Tongue (tissue), 2 donors: Measurements from ENCODE around the gene NUP98. TPM values are rescaled to one million over a fixed set of nuclear protein-coding genes. Genes with fewer than 3 reads are reported as not detected.
"Not testable (repeated sequence)": the region's sequence is repeated elsewhere in the genome, so short reads cannot be mapped to it uniquely, and the experiment has no call there.

Experiments used
- DNase-seq: peaks from one replicate; pipeline ENCODE4 v3.0.0-alpha.2; 2015
- total RNA-seq: library from RNA; depleted of rRNA; stranded (reverse); fragments of >200 nt; gene quantifications from one replicate; pipeline ENCODE4 v1.2.3, GENCODE V29; 2014

The NUP98 gene
- total RNA-seq, 1 donor from 2014 or later: 138 TPM

DNA sequence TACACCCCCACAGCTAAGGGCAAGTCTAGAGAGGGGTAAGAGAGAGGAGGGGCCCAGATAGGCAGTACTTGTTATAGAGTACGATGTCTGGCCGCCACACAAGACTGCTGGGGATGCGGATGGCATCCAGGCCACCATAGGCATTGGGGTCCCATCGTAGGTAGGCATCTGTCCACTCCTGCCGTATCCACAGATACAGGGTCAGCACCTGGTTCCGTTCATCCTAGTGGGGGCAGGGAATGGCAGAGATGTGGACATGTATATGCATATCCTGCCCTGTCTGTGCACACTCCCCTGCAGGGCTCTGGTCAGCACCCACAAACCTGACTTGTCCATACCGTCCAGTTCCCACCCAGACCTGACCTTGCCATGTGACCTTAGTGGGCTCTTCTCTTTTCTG is 128.2 kb downstream of the NUP98 start:
- no peak for DNase-seq

DNA sequence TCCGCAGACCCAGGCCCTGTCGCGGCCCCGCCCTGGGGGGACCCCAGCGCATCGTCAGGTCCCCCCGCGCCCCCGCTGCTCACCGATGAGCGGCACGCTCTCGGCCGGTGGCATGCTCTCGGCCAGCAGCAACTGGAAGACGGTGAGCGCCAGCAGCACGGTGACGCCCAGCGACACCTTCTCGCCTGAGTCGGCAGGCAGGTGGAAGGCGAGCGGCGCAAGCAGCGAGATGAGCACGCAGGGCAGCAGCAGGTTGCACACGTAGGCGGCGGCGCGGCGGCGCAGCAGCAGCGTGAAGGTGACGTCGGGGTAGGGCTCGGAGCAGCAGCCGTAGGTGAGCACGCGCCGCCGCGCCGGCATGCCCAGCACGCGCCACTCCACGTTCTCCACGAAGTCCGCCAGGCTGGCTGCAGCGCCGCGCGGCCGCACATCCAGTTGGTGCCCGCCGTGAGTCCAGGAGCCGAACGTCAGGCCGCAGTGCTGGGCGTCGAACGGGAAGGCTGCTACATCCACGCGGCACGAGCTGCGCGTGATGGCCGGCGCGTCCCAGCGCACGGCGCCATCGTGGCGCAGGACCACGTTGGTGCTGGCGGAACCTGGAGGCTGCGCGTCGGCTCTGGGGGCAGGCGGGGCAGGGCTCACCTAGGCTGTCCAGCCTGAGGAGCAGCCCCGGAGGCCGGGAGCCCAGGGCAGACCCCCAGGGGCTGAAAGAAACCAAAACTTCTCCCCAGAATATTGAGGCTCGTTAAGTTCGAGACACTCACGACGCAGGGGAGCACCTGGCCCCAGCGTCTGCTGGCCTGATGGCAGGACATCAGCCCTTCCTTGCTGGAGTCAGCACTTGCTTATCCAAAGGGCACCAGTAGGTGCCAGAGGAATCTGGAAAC is 130.0 kb downstream of the NUP98 start:
- no peak for DNase-seq

DNA sequence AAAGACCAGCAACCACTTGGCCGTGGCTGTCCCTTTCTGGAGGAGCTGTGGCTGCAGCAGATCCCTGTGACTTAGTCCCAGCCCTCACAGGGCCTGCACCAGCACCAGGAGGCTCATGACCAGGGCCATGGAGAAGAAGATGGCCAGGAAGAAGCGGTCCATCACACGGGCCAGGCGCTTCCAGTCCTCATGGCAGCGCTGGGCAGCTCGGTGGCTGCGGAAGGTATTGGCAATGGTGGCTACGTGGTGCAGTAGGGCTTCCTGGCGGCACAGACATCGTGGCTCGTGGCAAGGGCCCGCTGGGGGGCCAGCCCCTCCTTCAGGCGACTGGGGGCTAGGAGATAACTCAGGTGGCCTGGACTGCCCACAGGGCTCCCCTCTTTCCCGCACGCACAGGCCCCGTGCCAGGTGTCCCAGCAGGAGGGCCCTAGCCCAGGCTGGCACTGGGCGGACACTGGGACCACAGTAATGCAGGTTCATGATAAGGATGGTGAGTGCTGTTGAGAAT is 131.3 kb downstream of the NUP98 start:
- DNase-seq: no peak

DNA sequence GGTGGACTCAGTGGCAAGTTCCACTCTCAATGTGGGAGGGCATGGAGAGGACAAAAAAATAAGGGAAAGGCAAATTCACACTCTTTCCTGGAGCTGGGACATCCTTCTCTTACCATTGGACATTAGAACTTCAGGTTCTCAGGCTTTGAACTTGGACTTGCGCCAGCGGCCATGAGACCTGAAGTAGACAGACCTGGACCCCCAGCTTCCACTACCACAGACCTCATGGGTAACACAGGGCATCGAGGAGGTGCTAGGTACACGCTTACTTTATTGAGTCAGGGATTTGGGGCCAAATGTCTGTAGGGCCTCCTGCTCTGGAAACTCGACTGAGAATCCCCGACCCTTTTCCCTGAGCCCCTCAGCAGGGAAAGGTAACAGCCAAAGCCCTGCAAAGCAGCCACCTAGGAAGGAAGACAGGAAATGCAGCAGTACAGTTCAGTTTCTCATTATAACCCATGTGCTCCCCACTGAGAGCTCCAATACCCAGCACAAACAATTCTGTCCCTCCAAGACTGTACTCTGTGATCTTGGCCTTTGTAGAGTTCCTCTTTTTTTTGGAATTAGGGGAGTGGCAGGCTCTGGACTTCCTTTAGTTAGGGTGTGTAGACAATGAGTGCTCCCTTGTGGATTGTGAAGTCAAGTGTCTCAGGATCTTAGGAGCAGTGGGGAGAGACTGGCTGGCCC is 131.9 kb downstream of the NUP98 start:
- DNase-seq: no peak

DNA sequence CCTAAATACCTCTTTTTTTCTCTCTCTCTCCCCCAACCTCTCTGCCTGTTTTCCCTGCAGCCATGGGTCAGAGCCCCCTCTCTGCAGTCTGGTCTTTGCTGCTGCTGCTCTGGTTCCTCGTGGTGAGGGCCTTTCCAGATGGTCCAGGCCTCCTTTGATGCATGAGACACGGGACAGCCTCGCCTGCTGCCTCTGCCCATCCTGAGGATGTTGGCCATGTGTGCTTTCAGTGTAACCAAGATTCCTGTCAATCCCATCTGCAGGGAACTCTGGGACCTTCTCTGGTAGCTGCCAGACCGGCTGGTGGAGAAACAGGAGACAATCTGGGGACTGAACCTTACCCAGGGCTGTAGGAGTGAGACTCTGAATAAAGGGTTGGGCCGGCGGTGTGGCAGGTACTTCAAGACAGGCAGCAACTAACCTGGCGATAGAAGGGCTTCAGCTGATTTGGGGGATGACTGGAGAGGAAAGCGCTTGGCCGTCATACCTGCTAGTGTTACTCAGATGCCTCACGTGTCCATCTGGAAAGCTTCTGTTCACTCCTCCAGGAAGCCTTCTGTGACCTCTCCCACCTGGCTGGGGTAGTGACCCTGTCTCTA is 133.2 kb downstream of the NUP98 start:
- no peak for DNase-seq

DNA sequence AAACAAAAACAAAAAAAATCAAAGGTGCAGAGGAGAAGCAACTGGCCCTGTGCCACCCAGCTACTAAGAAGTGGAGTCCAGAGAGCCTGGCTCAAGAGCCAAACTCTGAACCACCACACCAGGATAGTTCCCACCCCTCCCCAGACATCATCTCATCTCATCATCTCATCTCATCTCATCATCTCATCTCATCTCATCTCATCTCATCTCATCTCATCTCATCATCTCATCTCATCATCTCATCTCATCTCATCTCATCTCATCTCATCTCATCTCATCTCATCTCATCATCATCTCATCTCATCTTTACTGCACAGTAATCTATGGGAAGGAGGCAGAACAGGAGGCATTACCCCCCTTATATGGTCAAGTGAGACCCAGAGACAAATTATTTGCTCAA is 134.5 kb downstream of the NUP98 start:
- DNase-seq: no peak

DNA sequence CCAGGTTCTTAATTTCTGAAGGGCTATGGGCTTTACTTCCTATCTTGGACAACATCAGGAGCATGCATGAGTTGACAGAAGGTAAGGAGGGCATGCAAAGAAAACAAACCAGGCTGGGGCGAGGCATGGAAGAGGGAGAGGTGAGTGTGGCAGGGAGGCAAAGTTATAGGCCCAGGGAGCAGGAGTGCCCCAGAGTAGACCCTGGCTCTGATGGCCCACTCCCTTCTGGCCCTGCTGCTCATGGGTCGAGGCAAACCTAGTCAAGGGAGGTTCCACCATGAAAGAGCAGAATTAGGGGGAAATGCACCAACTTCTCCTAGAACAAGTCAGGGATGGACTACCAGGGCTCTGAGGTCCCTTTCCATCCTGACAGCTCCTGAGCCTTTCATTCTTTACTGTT is 136.4 kb downstream of the NUP98 start:
- no peak for DNase-seq

DNA sequence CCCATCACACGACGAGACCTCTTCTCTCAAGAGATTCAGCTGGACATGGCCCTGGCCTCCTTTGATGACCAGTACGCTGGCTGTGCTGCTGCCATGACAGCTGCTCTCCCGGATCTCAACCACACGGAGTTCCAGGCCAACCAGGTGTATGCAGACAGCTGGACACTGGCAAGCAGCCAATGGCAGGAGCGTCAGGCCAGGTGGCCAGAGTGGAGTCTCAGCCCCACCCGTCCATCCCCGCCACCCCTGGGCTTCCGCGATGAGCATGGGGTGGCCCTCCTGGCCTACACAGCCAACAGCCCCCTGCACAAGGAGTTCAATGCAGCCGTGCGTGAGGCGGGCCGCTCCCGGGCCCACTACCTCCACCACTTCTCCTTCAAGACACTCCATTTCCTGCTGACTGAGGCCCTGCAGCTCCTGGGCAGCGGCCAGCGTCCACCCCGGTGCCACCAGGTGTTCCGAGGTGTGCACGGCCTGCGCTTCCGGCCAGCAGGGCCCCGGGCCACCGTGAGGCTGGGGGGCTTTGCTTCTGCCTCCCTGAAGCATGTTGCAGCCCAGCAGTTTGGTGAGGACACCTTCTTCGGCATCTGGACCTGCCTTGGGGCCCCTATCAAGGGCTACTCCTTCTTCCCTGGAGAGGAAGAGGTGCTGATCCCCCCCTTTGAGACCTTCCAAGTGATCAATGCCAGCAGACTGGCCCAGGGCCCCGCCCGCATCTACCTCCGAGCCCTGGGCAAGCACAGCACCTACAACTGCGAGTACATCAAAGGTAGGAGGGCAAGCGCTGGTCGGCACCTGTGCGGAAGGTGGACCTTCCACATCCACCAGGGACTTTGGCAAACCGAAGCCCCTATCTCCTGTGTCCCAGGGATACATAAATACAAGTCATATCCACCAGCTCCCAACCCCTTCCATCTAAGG is 137.5 kb downstream of the NUP98 start:
- DNase-seq: no peak

DNA sequence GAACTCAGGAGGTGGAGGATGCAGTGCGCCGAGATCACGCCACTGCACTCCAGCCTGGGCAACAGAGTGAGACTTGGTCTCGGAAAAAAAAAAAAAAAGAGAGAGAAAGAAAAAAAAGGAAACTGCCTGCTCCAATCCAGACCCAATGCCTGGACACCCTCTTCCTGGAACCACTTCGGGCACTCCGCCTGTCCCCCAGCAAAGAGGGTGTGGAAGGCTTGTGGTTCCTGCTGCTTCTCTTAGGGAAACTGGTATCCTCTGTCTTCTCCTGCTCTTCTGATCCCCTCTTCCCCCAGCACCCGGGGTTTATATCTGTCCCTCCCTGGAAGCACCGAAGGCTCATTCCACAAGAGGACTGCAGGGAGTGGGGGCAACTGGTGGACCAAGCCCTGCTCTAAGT is 139.1 kb downstream of the NUP98 start:
- DNase-seq: no peak

DNA sequence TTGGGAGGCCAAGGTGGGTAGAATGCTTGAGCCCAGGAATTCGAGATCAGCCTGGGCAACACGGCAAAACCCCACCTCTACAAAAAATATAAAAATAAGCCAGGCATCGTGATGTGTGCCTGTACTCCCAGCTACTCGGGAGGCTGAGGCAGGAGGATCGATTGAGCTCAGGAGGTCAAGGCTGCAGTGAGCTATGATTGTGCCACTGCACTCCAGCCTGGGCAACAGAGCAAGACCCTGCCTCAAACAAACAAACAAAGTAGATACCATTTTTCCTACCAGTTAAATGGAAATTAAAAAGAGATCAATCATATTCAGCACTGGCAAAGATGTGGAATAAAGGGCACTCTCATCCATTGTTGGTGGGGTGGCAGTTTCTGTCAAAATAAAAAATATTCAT is 140.0 kb downstream of the NUP98 start:
- DNase-seq: not testable (repeated sequence)

DNA sequence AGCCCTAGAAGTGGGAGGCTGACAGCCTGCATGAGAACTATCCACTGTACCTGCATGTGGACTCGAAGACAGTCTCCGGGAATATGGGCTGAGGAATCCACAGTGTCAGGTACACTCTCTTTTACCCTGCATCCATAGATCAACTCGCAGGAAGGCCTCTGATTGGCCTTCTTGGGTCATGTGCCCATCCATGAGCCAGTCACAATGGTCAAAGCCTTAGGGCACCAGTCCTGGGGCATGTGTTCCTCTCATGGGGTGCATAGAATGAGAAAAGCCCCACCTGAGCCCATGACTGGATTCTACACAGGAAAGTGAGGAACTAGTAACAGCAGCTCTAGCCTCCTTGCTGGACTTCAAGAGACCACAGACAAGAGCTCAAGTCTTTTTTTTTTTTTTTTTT is 141.8 kb downstream of the NUP98 start:
- no peak for DNase-seq

DNA sequence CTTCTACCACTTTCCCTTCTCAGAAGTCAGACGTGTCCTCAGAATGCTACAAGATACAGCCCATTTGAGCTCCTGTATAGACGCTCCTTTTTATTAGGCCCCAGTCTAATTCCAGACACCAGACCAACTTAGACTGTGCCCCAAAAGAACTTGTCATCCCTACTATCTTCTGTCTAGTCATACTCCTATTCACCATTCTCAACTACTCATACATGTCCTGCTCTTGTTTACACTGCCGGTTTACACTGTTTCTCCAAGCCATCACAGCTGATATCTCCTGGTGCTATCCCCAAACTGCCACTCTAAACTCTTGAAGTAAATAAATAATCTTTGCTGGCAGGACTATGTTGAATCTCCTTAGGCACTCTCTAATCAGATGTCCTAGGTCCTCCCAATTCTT is 144.8 kb downstream of the NUP98 start:
- DNase-seq: not testable (repeated sequence)

DNA sequence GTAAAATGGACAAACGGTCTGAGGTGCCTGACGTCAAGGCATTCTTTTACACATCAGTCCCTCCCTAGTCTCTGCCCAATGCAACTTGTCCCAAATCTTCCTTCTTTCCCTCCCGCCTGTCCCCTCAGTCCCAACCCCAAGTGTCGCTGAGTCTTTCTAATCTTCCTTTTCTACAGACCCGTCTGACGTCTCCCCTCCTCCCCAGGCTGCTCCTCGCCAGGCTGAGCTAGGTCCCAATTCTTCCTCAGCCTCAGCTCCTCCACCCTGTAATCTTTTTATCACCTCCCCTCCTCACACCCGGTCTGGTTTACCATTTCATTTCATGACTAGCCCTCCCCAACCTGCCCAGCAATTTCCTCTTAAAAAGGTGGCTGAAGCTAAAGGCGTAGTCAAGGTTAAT is 148.0 kb downstream of the NUP98 start:
- DNase-seq: not testable (repeated sequence)

DNA sequence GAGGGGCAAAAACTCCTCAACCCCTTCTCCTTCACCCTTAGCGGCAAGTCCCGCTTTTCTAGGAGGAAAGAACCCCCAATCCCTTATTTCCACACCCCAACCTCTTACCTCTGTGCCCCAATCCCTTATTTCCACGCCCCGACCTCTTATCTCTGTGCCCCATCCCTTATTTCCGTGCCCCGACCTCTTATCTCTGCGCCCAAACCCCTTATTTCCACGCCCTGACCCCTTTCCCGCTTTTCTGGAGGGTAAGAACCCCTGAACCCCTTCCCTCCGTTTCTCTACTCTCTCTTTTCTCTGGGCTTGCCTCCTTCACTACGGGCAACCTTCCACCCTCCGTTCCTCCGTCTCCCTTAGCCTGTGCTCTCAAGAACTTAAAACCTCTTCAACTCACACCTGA is 148.5 kb downstream of the NUP98 start:
- DNase-seq: not testable (repeated sequence)

DNA sequence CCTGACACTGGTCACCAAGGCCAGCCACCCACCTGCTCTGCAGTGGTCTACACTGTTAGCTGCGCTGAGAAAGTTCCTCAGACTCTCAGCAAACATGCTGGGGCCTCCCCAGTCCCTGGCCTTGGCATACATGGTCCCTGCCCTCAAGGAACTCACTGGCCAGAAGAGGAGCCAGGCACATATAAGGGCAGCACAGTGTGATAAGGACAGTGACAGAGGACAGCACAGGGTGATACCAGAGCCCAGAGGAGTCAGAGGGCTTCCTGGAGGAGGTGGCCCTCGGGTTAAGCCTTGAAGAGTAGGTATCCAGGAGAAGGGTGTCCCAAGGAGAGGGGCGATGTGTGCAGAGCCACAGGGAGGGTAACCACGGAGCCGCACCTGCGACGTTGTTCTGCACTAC is 151.8 kb downstream of the NUP98 start:
- DNase-seq: no peak

DNA sequence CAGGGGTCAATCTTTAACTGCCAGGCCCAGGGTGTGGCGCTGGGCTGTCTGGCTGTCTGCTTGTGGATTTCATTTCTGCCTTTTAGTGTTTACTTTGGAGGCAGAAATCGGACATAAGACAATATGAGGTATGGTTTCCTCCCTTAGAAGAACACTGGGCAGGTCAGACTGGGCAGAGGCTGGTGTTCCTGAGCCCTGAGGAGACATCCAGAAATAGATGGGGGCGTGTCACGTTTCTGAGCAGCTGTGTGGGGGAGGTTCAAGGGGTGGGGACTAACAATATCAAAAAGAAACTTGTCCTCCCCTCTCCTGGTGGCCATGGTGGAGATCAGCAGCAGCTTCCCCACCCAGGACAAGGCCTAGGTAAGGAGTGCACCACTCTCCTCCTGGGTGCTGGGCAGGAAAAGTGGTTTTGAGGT is 152.5 kb downstream of the NUP98 start, which contains the start of gene ART1:
Gene ART1 (plus strand): TSS at position 312 of the 419 bp plus-strand sequence. CDS start 14,086 bp downstream, outside the sequence.
- peak; percentile 57 for DNase-seq

DNA sequence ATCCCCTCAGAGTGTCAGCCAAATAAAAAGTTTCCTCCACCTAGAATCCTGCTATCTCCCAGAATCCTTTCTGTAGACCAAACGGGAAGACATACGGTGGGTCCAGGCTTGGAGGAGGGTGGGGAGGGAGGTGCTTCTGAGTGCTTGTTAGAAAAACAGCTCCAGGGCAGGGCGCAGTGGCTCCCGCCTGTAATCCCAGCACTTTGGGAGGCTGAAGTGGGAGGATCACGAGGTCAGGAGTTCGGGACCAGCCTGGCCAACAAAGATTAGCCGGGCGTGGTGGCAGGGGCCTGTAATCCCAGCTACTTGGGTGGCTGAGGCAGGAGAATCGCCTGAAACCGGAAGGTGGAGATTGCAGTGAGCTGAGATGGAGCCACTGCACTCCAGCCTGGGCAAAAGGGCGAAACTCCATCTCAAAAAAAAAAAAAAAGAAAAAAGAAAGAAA is 154.2 kb downstream of the NUP98 start:
- peak; percentile 12 for DNase-seq

DNA sequence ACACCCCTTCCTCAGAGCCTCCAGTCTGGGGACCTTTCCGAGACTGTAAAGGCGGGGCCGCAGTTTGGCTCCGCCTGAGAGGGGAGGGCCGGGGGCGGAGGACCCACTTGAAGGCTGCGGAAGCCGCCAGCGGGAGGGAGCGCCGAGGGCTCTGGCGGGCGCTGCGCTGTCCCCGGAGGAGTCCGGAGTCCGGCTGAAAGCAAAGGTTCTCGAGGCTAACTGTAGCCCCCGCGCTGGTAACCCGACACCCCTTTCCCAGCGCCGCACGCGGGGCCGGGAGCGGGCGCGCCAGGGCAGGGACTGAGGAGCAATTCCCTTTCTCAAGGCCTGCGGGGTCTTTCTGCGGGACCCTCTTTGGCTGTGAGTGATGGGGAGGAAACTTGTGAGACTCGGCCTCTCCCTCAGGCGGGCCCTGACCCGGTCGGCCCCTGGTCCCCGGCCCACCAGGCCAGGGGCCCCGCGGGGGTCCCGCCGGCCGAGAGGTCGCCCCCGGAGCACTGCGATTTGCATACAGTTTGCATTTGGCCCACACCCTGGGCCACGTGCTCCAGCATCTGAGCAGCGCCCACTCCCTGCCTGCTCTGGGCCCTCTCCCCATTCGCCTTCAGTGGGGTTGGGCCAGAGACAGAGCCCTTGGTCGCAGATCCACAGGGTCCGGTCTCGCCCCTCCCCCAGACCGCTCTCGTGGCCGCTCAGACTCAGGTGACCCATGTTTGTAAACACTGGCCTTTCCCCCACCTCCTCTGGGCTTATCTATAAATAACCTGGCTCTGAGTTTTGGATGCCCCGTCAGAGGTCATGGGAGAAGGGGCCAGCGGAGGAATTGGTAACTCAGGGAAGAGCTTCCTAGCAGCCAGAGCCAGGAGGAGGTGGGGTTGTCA is 155.0 kb downstream of the NUP98 start:
- DNase-seq: peak; percentile 90

DNA sequence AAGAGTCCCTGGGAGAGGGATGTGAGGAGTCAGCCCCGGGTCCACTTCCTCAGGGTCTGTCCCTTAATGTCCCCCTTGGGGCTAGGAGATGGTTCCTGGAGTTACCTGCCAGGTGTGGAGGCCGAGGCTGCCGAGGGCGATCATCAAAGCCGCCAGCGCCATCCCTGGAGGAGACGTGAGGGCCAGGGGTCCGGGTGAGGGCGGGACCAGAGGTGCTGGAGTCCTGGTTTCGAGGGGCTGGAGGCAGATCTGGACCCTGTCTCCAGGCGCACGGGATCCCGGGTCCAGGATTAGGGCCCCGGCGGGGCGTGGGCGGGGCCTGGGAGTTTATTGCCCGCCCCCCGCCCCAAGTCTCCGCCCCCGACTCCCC is 155.7 kb downstream of the NUP98 start, which contains the start of gene ART5:
Gene ART5 (minus strand): TSS at position 292 of the 370 bp plus-strand sequence. CDS start 130 bp downstream, at position 162.
- DNase-seq: no peak

DNA sequence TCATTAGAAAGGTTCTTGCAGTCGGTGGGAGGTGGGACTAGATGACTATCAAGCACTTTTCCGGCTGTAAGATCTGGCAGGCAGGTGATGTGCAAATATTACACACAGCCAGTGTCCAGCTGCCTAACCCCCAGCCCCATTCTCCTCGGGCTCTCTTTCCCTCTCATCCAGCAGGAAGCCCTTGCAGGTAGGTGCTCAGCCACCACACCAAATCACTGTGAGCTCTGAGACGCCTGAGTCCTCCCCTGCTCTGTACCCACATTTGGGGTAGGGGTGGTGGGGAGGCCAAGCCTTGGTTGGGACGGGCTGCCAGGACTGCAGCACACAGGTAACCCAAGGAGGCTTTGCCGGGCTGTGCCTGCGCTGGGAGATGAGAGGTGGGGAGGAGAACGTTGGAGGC is 156.2 kb downstream of the NUP98 start:
- no peak for DNase-seq

DNA sequence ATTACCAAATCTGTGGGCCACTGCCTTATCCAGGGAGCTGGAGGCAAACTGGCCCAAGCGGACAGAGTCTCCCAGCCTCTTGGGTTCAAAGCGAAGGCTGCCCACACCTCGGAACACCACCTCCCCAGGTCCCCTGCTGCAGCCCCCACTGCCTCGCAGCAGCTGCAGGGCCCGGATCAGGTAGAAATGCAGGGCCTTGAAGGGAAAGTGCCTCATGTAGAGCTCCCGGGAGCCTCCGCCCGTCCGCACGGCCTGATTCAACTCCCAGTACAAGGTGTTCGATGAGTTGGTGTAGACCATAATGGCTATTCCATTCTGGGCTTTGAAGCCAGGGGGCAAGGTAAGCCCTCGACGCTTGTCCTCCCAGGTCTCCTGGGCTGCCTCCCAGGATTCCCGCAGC is 157.5 kb downstream of the NUP98 start:
- DNase-seq: no peak
